ENCODE measurements around the gene OTOP2.

DNA sequence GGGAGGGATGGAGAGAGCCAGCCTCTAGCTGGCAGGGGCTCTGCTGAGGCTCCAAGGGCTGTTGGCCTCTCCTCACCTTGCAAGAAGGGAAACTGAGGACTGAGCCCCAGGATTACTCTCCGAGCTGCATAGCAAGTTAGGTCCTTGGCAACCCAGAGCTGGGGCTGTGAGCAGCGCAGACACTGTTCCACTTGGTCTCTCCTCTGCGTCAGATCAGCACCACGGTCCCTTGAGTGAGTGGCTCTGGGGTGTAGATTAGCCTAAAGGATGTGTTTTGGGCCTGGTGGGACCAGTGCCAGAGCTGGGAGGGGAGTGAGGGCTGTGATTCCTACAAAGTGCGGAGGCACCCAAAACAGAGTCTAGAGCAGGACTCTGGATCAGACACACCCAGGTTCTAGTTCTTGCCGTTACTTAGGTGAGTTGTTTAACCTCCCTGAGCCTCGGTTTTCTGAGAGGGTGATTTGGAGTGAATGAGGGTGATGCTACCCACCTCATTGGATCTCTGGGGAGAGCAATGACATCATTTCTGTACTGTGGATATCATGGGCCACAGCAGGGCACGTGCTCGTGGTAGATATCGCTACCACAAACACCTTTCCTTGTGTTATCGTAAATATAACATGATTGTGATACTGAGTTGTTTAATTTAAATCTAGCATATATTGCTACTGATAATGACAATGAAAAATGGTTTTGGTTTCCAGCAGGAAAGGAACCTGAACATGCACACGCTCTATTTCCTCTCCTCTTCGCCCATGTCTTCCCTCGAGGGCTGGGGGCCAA lies 22.5 kb upstream of the OTOP2 start:
- TF ChIP-seq CTCF (IDR thresholded peaks at IDR 0.05 in 2 of 3, conservative IDR thresholded peaks at IDR 0.05 in 1 of 3; ENCODE audit: control insufficient read depth in 2 of 3, extremely low read depth in 1 of 3, insufficient read depth in 1 of 3, low read depth in 3 of 3, low read length in 3 of 3) (no peak), ZBTB33 (IDR thresholded peaks at IDR 0.05) (no peak), SIX5 (IDR thresholded peaks at IDR 0.05; ENCODE audit: low read depth, low read length, severe bottlenecking) (no peak), ZNF687 (IDR thresholded peaks at IDR 0.05) (no peak), CHD2 (IDR thresholded peaks at IDR 0.05; ENCODE audit: borderline replicate concordance, low read depth, low read length) (no peak), POLR2AphosphoS5 (IDR thresholded peaks at IDR 0.05; ENCODE audit: low read length) (no peak), MYC (IDR thresholded peaks at IDR 0.05; ENCODE audit: insufficient read depth, insufficient read length, insufficient replicate concordance, low read length, severe bottlenecking) (no peak), ZBED1 (IDR thresholded peaks at IDR 0.05; ENCODE audit: borderline replicate concordance) (no peak), SMARCA5 (IDR thresholded peaks at IDR 0.05) (no peak), MTA2 (IDR thresholded peaks at IDR 0.05; ENCODE audit: low read depth) (no peak), RELA (IDR thresholded peaks at IDR 0.05; ENCODE audit: borderline replicate concordance, partially characterized antibody) (no peak), REST (IDR thresholded peaks at IDR 0.05; ENCODE audit: low read depth, low read length) (no peak)
- TF ChIP-seq, protein P1, sequence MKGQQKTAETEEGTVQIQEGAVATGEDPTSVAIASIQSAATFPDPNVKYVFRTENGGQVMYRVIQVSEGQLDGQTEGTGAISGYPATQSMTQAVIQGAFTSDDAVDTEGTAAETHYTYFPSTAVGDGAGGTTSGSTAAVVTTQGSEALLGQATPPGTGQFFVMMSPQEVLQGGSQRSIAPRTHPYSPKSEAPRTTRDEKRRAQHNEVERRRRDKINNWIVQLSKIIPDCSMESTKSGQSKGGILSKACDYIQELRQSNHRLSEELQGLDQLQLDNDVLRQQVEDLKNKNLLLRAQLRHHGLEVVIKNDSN (IDR thresholded peaks at IDR 0.05; ENCODE audit: borderline replicate concordance, extremely low read length, insufficient read depth, low read depth, low read length): no peak

Data from GM12878 (cell line).